Thoracic aorta (tissue), 2 donors: ENCODE results near the gene ANKRD11. TPM values are rescaled to one million over a fixed set of nuclear protein-coding genes. Genes with fewer than 3 reads are reported as not detected.

Experiments
- ATAC-seq: fragments of 150-250 bp; one replicate; pipeline ENCODE4 v1.8.0; 2017; ENCODE audit warnings: low read depth; ENCODE audit not compliant: insufficient number of reproducible peaks, low FRiP score
- DNase-seq: peaks from one replicate; pipeline ENCODE4 v3.0.0-alpha.2; 2020; ENCODE audit warnings: low spot score
- H3K27ac ChIP-seq, 2 donors: fragments of 200-600 bp; sonication (generic); 1 replicate in 1 of 2; 2 replicates in 1 of 2; pipeline ENCODE4 v1.5.1; 2016; ENCODE audit warnings: mild to moderate bottlenecking in 2 of 2, moderate library complexity in 2 of 2
- H3K27me3 ChIP-seq: fragments of 200-600 bp; sonication (generic); replicated peaks from 2 replicates; pipeline ENCODE4 v1.6.0; 2016; ENCODE audit warnings: mild to moderate bottlenecking; ENCODE audit not compliant: insufficient read depth
- H3K36me3 ChIP-seq: fragments of 200-600 bp; sonication (generic); one replicate; pipeline ENCODE4 v1.5.1; 2016
- H3K4me1 ChIP-seq, 2 donors: fragments of 200-600 bp; sonication (generic); 1 replicate in 1 of 2; 2 replicates in 1 of 2; pipeline versions ENCODE4 v1.5.1 to v1.6.0; 2016; ENCODE audit warnings: low read depth in 2 of 2, mild to moderate bottlenecking in 1 of 2; ENCODE audit not compliant: control insufficient read depth in 1 of 2
- H3K4me3 ChIP-seq: fragments of 200-600 bp; sonication (generic); 2 replicates; pipeline ENCODE4 v1.5.1; 2016; ENCODE audit warnings: mild to moderate bottlenecking
- H3K9me3 ChIP-seq: fragments of 200-600 bp; sonication (generic); 2 replicates; pipeline ENCODE4 v1.5.1; 2016
- total RNA-seq, 2 donors: library from RNA; depleted of rRNA; stranded (reverse); fragments of >200 nt; gene quantifications; one replicate each; pipeline versions ENCODE4 v1.1.0 to v1.2.3, GENCODE V29; 2016
- TF ChIP-seq, protein P1 (sequence below): fragments of 200-600 bp; sonication (generic); IDR thresholded peaks from one replicate; pipeline ENCODE4 v1.5.1; 2019; ENCODE audit warnings: antibody characterized with exemption

Gene ANKRD11
- total RNA-seq, 2 donors from 2014 or later: 125 to 129 TPM

DNA sequence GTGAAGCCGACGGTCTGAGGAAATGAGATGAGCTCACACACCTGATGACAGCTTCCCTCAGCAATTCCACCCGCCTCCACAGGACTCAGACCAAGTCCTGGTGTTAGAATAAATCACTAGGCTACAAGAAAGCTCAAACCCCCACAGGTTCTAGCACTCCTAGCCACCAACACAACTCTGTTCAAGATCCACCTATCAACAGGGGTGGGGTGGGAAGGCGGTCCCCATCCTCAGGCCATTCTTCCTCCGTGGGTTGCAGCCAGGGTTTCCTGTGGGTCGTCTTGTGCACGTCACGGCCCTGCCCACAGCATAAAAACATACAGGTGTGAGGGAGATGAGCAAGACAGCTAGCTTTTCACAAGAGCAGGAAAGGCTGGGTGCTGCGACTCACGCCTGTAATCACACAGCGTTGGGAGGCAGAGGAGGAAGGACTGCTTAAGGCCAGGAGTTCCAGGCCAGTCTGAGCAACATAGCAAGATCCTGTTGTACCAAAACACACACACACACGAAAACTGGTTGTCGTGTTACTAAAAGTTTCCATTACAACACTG lies 81.1 kb downstream of the ANKRD11 start:
- TF ChIP-seq, protein P1, sequence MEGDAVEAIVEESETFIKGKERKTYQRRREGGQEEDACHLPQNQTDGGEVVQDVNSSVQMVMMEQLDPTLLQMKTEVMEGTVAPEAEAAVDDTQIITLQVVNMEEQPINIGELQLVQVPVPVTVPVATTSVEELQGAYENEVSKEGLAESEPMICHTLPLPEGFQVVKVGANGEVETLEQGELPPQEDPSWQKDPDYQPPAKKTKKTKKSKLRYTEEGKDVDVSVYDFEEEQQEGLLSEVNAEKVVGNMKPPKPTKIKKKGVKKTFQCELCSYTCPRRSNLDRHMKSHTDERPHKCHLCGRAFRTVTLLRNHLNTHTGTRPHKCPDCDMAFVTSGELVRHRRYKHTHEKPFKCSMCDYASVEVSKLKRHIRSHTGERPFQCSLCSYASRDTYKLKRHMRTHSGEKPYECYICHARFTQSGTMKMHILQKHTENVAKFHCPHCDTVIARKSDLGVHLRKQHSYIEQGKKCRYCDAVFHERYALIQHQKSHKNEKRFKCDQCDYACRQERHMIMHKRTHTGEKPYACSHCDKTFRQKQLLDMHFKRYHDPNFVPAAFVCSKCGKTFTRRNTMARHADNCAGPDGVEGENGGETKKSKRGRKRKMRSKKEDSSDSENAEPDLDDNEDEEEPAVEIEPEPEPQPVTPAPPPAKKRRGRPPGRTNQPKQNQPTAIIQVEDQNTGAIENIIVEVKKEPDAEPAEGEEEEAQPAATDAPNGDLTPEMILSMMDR: no peak
- Histone ChIP-seq H3K27me3 (no peaks in the 10 kb centered on the region), H3K4me3 (no peak overlapping the region), H3K4me1 (peaks cover 56 to 76% of the 10 kb centered on the region in 2 donors), H3K27ac (no peak overlapping the region), H3K36me3 (no peaks in the 10 kb centered on the region), H3K9me3 (no peaks in the 10 kb centered on the region)
- DNase-seq (no peak), ATAC-seq (no peak)

DNA sequence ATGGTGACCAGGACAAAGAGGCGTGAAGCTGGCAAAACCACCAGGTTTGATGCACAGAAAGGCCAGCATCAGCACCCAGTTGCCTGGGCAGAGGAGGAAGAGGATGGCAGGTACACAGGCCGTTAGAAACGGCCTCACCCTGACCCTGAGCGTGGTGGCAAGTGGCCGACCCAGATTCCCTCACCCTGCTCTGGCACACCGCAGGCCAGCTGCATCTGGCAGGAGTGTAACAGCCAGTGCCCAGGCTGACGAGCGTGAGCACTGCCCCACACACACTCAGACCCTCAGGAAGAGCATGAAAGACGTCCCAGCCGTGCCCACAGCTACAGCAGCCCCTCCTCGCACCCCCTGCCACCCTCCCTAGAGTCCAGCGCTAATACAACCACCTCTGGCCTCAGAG lies 82.0 kb downstream of the ANKRD11 start:
- TF ChIP-seq, protein P1: no peak
- Histone ChIP-seq H3K4me1 (peaks cover 50 to 76% of the 10 kb centered on the region in 2 donors), H3K9me3 (no peaks in the 10 kb centered on the region), H3K4me3 (no peak overlapping the region), H3K27me3 (no peaks in the 10 kb centered on the region), H3K27ac (peak overlapping the region in 1 of 2 donors; percentile 29), H3K36me3 (no peaks in the 10 kb centered on the region)
- ATAC-seq (no peak), DNase-seq (no peak)

DNA sequence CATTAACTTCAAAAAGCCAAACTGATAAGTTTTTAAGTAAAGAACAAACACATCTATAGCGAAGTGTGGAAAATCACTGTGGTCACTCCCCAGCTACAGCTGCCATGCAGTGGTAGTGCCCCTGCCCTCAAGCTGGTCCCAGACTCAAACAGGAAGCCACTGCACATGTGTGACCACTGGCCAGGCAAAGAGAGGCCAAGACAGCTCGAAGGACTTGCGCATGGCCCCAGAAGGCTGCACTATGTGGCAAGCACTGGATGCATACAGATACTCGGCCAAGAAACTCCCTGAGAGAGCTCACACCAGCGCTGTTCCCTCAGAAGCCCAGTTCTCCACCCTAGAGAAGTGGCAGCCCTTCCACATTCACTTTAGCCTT lies 82.4 kb downstream of the ANKRD11 start:
- DNase-seq (no peak), ATAC-seq (no peak)
- Histone ChIP-seq H3K4me1 (peaks cover 48 to 74% of the 10 kb centered on the region in 2 donors), H3K4me3 (no peak overlapping the region), H3K27me3 (no peaks in the 10 kb centered on the region), H3K27ac (peak overlapping the region in 1 of 2 donors; percentile 29), H3K9me3 (no peaks in the 10 kb centered on the region), H3K36me3 (no peaks in the 10 kb centered on the region)
- TF ChIP-seq, protein P1: no peak

GRCh38 chr16:89407282-89407924 lies 83.0 kb downstream of the ANKRD11 start:
- no peak overlapping the region for H3K27ac ChIP-seq
- no peaks in the 10 kb centered on the region for H3K27me3 ChIP-seq
- no peak for ATAC-seq
- peaks cover 43 to 68% of the 10 kb centered on the region in 2 donors for H3K4me1 ChIP-seq
- no peak overlapping the region for H3K4me3 ChIP-seq
- TF ChIP-seq, protein P1: no peak
- no peaks in the 10 kb centered on the region for H3K9me3 ChIP-seq
- no peaks in the 10 kb centered on the region for H3K36me3 ChIP-seq
- no peak for DNase-seq

GRCh38 chr16:89406277-89406888 lies 84.0 kb downstream of the ANKRD11 start:
- no peak for DNase-seq
- Histone ChIP-seq H3K27me3 (no peaks in the 10 kb centered on the region), H3K27ac (no peak overlapping the region), H3K4me1 (peaks cover 39 to 61% of the 10 kb centered on the region in 2 donors), H3K9me3 (no peaks in the 10 kb centered on the region), H3K4me3 (no peak overlapping the region), H3K36me3 (no peaks in the 10 kb centered on the region)
- no peak for ATAC-seq
- TF ChIP-seq, protein P1: no peak
